ENCODE data around the gene CLEC1A. TPM values are rescaled to one million over a fixed set of nuclear protein-coding genes. Genes with fewer than 3 reads are reported as not detected.

The CLEC1A gene
- not detected in 2 replicates for total RNA-seq

DNA sequence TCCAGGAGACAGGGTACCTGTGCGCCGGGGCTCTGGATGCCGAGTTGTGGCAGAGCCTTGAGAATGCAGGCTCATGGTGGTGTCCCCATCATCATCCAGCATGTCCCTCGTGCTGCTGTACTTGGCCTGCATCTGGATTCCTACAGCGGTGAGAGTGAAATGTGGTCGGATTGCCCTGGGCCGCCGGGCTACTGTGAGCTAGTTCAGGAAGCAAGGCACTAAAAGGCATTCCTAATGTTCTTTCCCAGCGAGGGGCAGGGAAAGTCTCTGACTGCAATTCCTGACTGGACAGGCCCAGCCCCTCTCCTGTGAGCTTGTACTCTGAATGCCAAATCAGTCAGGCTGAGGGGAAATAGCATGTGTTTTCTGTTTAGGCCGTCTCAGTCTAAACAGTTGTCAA lies at the start of gene CLEC1A:
CLEC1A (minus strand) TSS at position 195 of the 400 bp plus-strand sequence; CDS start at position 132, 63 bp downstream.
- no peak for TF ChIP-seq CTCF (IDR thresholded peaks at IDR 0.05; ENCODE audit: insufficient read depth, low read depth, low read length)
- DNase-seq (ENCODE audit: low read depth), result no peak
- no peak within 1 kb of the TSS for H3K4me3 ChIP-seq (ENCODE audit: low read depth, low read length)

GRCh38 chr12:10147714-10148403 lies 49.1 kb upstream of the CLEC1A start:
- no peak overlapping the region for H3K4me3 ChIP-seq (ENCODE audit: low read depth, low read length)
- no peak for TF ChIP-seq CTCF (IDR thresholded peaks at IDR 0.05; ENCODE audit: insufficient read depth, low read depth, low read length)
- DNase-seq (ENCODE audit: low read depth), result no peak

DNA sequence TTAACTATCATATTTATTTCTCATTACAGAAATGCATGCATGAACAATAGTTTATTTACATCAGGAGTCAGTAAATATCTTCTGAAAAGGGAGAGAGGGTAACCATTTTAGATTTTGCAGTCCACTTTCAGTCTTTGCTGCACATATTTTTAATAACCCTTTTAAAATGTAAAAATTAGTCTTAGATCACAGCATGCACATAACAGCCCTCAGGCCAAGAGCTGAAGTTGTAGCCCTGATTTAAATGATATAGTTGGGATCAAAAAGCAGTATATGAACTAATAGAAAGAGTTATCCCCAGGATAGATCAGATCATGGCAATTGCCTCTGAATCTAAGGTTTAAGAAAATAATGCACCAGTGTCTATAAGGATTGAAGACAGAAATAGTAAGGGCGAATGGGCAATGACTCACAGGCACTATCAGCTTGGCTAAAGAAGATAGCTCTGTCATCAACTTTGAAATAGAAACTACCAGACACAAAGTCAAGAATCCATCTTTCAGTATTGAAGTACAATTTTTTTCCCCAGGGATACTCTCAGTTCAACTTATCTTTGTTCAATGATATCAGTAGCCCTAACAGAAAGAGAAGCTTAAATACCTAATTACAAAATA lies 44.3 kb upstream of the CLEC1A start:
- H3K4me3 ChIP-seq (ENCODE audit: low read depth, low read length), result no peak overlapping the region
- peak; percentile 39 for DNase-seq (ENCODE audit: low read depth)
- TF ChIP-seq CTCF (IDR thresholded peaks at IDR 0.05; ENCODE audit: insufficient read depth, low read depth, low read length), result no peak

- peak; percentile 66 for DNase-seq (ENCODE audit: low read depth)
- peak; percentile 45 for TF ChIP-seq CTCF (IDR thresholded peaks at IDR 0.05; ENCODE audit: insufficient read depth, low read depth, low read length)
These were observed 41.2 kb upstream of the CLEC1A start for GRCh38 chr12:10140001-10140400.

GRCh38 chr12:10136637-10137205 lies 37.9 kb upstream of the CLEC1A start:
- no peak for DNase-seq (ENCODE audit: low read depth)
- TF ChIP-seq CTCF (IDR thresholded peaks at IDR 0.05; ENCODE audit: insufficient read depth, low read depth, low read length), result no peak
- H3K4me3 ChIP-seq (ENCODE audit: low read depth, low read length), result no peak overlapping the region

More at GRCh38 chr12:10140001-10140400, 41.2 kb upstream of the CLEC1A start:
- no peak overlapping the region for H3K4me3 ChIP-seq (ENCODE audit: low read depth, low read length)

DNA sequence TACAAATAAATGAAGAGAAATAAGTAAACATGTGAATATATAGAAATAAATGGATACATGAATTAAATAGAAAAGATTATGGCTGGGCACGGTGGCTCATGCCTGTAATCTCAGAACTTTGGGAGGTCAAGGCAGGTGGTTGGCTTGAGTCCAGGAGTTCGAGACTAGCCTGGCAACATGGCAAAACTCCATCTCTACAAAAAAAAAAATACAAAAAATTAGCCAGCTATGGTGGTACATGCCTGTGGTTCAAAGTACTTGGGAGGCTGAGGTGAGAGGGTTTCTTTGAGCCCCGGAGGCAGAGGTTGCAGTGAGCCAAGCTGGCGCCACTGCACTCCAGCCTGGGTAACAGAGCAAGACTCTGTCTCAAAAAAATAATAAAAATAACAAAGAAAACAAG lies 36.3 kb upstream of the CLEC1A start:
- H3K4me3 ChIP-seq (ENCODE audit: low read depth, low read length), result no peak overlapping the region
- TF ChIP-seq CTCF (IDR thresholded peaks at IDR 0.05; ENCODE audit: insufficient read depth, low read depth, low read length), result no peak
- no peak for DNase-seq (ENCODE audit: low read depth)

Data from fibroblast of villous mesenchyme (primary cell).